Mesenchymal stem cell (in vitro differentiated cells and primary cell): ENCODE data around the gene SDR9C7.
A peak's percentile ranks its signal among the peaks of the same experiment; 100 is the strongest.
"Not testable (repeated sequence)": the region's sequence is repeated elsewhere in the genome, so short reads cannot be mapped to it uniquely, and the experiment has no call there.

Experiments
- DNase-seq: peaks from one replicate; pipeline ENCODE4 v3.0.0-alpha.2; 2013
- H2AFZ ChIP-seq: one replicate; pipeline ENCODE4 v1.6.1; 2013; ENCODE audit warnings: low read depth, mild to moderate bottlenecking, control low read depth, inconsistent platforms, low read length, moderate library complexity
- H2AK5ac ChIP-seq: 2 replicates; pipeline ENCODE4 v1.6.1; 2013; ENCODE audit warnings: low read length, moderate library complexity, mild to moderate bottlenecking, inconsistent platforms; ENCODE audit not compliant: severe bottlenecking
- H2BK120ac ChIP-seq: one replicate; pipeline ENCODE4 v1.6.1; 2013; ENCODE audit warnings: low read depth, mild to moderate bottlenecking, inconsistent platforms, low read length, moderate library complexity
- H2BK12ac ChIP-seq, 2 experiments: one replicate each; pipeline ENCODE4 v1.6.1; 2013; ENCODE audit warnings: inconsistent platforms in 2 of 2, low read length in 2 of 2, mild to moderate bottlenecking in 2 of 2, moderate library complexity in 2 of 2, control low read depth in 1 of 2
- H2BK15ac ChIP-seq: one replicate; pipeline ENCODE4 v1.6.1; 2013; ENCODE audit warnings: mild to moderate bottlenecking, low read depth, inconsistent platforms; ENCODE audit not compliant: poor library complexity, severe bottlenecking
- H2BK5ac ChIP-seq: 2 replicates; pipeline ENCODE4 v1.6.1; 2013; ENCODE audit warnings: low read depth, mild to moderate bottlenecking, low read length, control low read depth, inconsistent platforms; ENCODE audit not compliant: poor library complexity, severe bottlenecking
- H3K14ac ChIP-seq, 2 experiments: one replicate each; pipeline ENCODE4 v1.6.1; 2013; ENCODE audit warnings: inconsistent platforms in 2 of 2, low read length in 2 of 2, control low read depth in 1 of 2, mild to moderate bottlenecking in 1 of 2, moderate library complexity in 1 of 2
- H3K18ac ChIP-seq, 2 experiments: one replicate each; pipeline ENCODE4 v1.6.1; 2013; ENCODE audit warnings: inconsistent platforms in 2 of 2, low read length in 2 of 2, control low read depth in 1 of 2, low read depth in 1 of 2, mild to moderate bottlenecking in 1 of 2
- H3K23ac ChIP-seq, 2 experiments: one replicate each; pipeline ENCODE4 v1.6.1; 2013; ENCODE audit warnings: inconsistent platforms in 2 of 2, low read length in 2 of 2, mild to moderate bottlenecking in 2 of 2, moderate library complexity in 2 of 2, control low read depth in 1 of 2
- H3K27ac ChIP-seq: 2 replicates; pipeline ENCODE4 v1.5.1; 2013; ENCODE audit warnings: mild to moderate bottlenecking, moderate library complexity, low read length, control low read depth, inconsistent platforms; ENCODE audit not compliant: poor library complexity, severe bottlenecking
- H3K27me3 ChIP-seq, 2 experiments: 2 replicates each; pipeline versions ENCODE4 v1.6.1 to v1.7.0; 2013; ENCODE audit warnings: low read length in 2 of 2, mild to moderate bottlenecking in 2 of 2, moderate library complexity in 2 of 2, control low read depth in 1 of 2, inconsistent platforms in 1 of 2; ENCODE audit not compliant: control insufficient read depth in 1 of 2, insufficient read depth in 1 of 2
- H3K36me3 ChIP-seq, 2 experiments: 2 replicates each; pipeline versions ENCODE4 v1.6.1 to v1.7.0; 2013; ENCODE audit warnings: low read length in 2 of 2, control low read depth in 1 of 2, inconsistent platforms in 1 of 2, low read depth in 1 of 2, mild to moderate bottlenecking in 1 of 2; ENCODE audit not compliant: insufficient read depth in 2 of 2, control insufficient read depth in 1 of 2
- H3K4ac ChIP-seq, 2 experiments: one replicate each; pipeline ENCODE4 v1.6.1; 2013; ENCODE audit warnings: inconsistent platforms in 2 of 2, low read length in 2 of 2, mild to moderate bottlenecking in 2 of 2, moderate library complexity in 2 of 2, control low read depth in 1 of 2, low read depth in 1 of 2
- H3K4me1 ChIP-seq: 2 replicates; pipeline ENCODE4 v1.6.1; 2013; ENCODE audit warnings: low read depth, low read length, control low read depth; ENCODE audit not compliant: control insufficient read depth, insufficient read depth
- H3K4me2 ChIP-seq: 2 replicates; pipeline ENCODE4 v1.6.1; 2013; ENCODE audit warnings: low read length, mild to moderate bottlenecking, inconsistent platforms; ENCODE audit not compliant: poor library complexity, severe bottlenecking
- H3K4me3 ChIP-seq, 2 experiments: 2 replicates each; pipeline versions ENCODE4 v1.5.1 to v1.7.0; 2013; ENCODE audit warnings: low read length in 2 of 2, mild to moderate bottlenecking in 2 of 2, control low read depth in 1 of 2, low read depth in 1 of 2; ENCODE audit not compliant: insufficient read depth in 1 of 2
- H3K79me1 ChIP-seq: replicated peaks from 2 replicates; pipeline ENCODE4 v1.6.1; 2013; ENCODE audit warnings: mild to moderate bottlenecking, control low read depth, low read length, inconsistent platforms; ENCODE audit not compliant: poor library complexity, severe bottlenecking
- H3K9ac ChIP-seq: 2 replicates; pipeline ENCODE4 v1.7.0; 2013; ENCODE audit warnings: mild to moderate bottlenecking, low read length, moderate library complexity
- H3K9me3 ChIP-seq: 2 replicates; pipeline ENCODE4 v1.7.0; 2013; ENCODE audit warnings: mild to moderate bottlenecking, low read length; ENCODE audit not compliant: control insufficient read depth
- H4K8ac ChIP-seq: one replicate; pipeline ENCODE4 v1.6.1; 2013; ENCODE audit warnings: inconsistent platforms, mild to moderate bottlenecking, low read length, moderate library complexity
- H4K91ac ChIP-seq: one replicate; pipeline ENCODE4 v1.6.1; 2013; ENCODE audit warnings: mild to moderate bottlenecking, low read length, inconsistent platforms
- WGBS: methylation state at CpG from one replicate; pipeline ENCODE4 v1.1.7; 2013; ENCODE audit warnings: mixed read lengths; 5-methylcytosine and 5-hydroxymethylcytosine counted together

SDR9C7 gene

DNA sequence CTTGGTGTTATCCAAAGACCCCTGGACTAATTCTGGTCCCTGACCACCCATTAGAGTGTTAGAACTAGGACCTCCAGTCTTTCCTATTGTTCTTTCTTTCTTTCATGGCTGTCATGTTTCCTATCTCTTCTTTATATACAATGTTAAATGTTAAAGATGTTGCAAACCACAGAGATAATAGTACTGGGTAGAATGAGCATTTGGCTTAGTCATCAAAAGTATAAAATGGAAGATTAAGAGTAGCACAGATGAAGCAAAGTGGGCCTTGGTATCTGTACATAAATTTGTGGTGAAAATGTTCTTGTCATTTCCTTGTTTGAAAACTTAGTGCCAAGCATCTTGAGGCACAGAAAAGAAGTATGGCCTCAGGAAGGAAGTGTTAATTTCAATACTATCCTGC lies 32.9 kb downstream of the SDR9C7 start:
- H3K18ac ChIP-seq, H3K79me1 ChIP-seq, H4K8ac ChIP-seq, H3K27ac ChIP-seq, H3K14ac ChIP-seq, H3K23ac ChIP-seq, H3K9me3 ChIP-seq, H4K91ac ChIP-seq, H3K4me1 ChIP-seq, H3K4me2 ChIP-seq, H3K9ac ChIP-seq, H3K4ac ChIP-seq, H2BK120ac ChIP-seq, H3K36me3 ChIP-seq, H3K27me3 ChIP-seq, DNase-seq, H2BK15ac ChIP-seq, H2AK5ac ChIP-seq, H3K4me3 ChIP-seq, H2AFZ ChIP-seq, H2BK5ac ChIP-seq, H2BK12ac ChIP-seq: not testable (repeated sequence)

- H3K14ac ChIP-seq = no peak overlapping the region
- no peak overlapping the region for H3K4me2 ChIP-seq
- no peak overlapping the region for H2BK120ac ChIP-seq
- H3K18ac ChIP-seq = no peak overlapping the region
- H3K79me1 ChIP-seq = no peaks in the 10 kb centered on the region
- no peak overlapping the region for H3K4me3 ChIP-seq
- peak; percentile 10 for DNase-seq
- H4K91ac ChIP-seq = no peak overlapping the region
- H3K9me3 ChIP-seq = peaks cover 4% of the 10 kb centered on the region
- H3K4ac ChIP-seq = no peak overlapping the region
- no peak overlapping the region for H2AK5ac ChIP-seq
- no peak overlapping the region for H3K23ac ChIP-seq
- H2BK5ac ChIP-seq = no peak overlapping the region
- WGBS = 54% methylated on average over 4 of the region's 5 CpGs
- no peak overlapping the region for H2BK12ac ChIP-seq
- no peaks in the 10 kb centered on the region for H3K4me1 ChIP-seq
- no peaks in the 10 kb centered on the region for H3K36me3 ChIP-seq
- H2BK15ac ChIP-seq = no peak overlapping the region
- no peak overlapping the region for H2AFZ ChIP-seq
- H4K8ac ChIP-seq = no peak overlapping the region
- peaks cover 0 to under 1% of the 10 kb centered on the region in 2 experiments for H3K27me3 ChIP-seq
- no peak overlapping the region for H3K27ac ChIP-seq
- H3K9ac ChIP-seq = no peak overlapping the region
Measured at GRCh38 chr12:56900583-56900982, 33.6 kb downstream of the SDR9C7 start.

- Histone ChIP-seq H3K9ac (no peak overlapping the region), H3K27me3 (peaks cover 0 to 5% of the 10 kb centered on the region in 2 experiments), H3K14ac (no peak overlapping the region), H3K23ac (no peak overlapping the region), H3K9me3 (peaks cover 2% of the 10 kb centered on the region), H2BK120ac (no peak overlapping the region), H3K27ac (no peak overlapping the region), H2AK5ac (no peak overlapping the region), H2BK12ac (no peak overlapping the region), H2BK5ac (no peak overlapping the region), H3K79me1 (no peaks in the 10 kb centered on the region), H3K4me1 (no peaks in the 10 kb centered on the region), H2AFZ (no peak overlapping the region), H3K4me3 (no peak overlapping the region), H4K91ac (no peak overlapping the region), H3K4me2 (no peak overlapping the region), H3K18ac (no peak overlapping the region), H4K8ac (no peak overlapping the region), H3K4ac (no peak overlapping the region), H3K36me3 (no peaks in the 10 kb centered on the region), H2BK15ac (no peak overlapping the region)
- DNase-seq = no peak
- 61% methylated on average over 1 of the region's 1 CpG for WGBS
Measured at GRCh38 chr12:56898938-56899337, 35.3 kb downstream of the SDR9C7 start.

- no peak overlapping the region for H2AK5ac ChIP-seq
- H3K18ac ChIP-seq = no peak overlapping the region
- H4K8ac ChIP-seq = no peak overlapping the region
- no peaks in the 10 kb centered on the region for H3K79me1 ChIP-seq
- H2BK5ac ChIP-seq = no peak overlapping the region
- no peak overlapping the region for H3K27ac ChIP-seq
- no peaks in the 10 kb centered on the region for H3K4me1 ChIP-seq
- no peak overlapping the region for H3K9ac ChIP-seq
- H3K14ac ChIP-seq = no peak overlapping the region
- H4K91ac ChIP-seq = no peak overlapping the region
- H3K4me2 ChIP-seq = no peak overlapping the region
- no peak overlapping the region for H2AFZ ChIP-seq
- H3K4me3 ChIP-seq = no peak overlapping the region
- H3K23ac ChIP-seq = no peak overlapping the region
- DNase-seq = no peak
- no peak overlapping the region for H3K4ac ChIP-seq
- no peaks in the 10 kb centered on the region for H3K9me3 ChIP-seq
- H2BK12ac ChIP-seq = no peak overlapping the region
- H3K27me3 ChIP-seq = peaks cover 0 to 5% of the 10 kb centered on the region in 2 experiments
- no peak overlapping the region for H2BK120ac ChIP-seq
- H3K36me3 ChIP-seq = no peaks in the 10 kb centered on the region
- no peak overlapping the region for H2BK15ac ChIP-seq
Measured at GRCh38 chr12:56897844-56898361, 36.3 kb downstream of the SDR9C7 start.
